Activated CD4-positive, CD25-positive, alpha-beta regulatory T cell treated with anti-CD3 and anti-CD28 coated beads, Interleukin-2, amount 50 U/mL, for 16 hours (primary cell): ENCODE results near the gene GMNC.

Experiments
- DNase-seq: peaks from one replicate; pipeline ENCODE4 v3.0.0-alpha.2; 2020; ENCODE audit warnings: low read depth, low spot score

Gene GMNC

GRCh38 chr3:190849607-190850006 lies 12.9 kb downstream of the GMNC start:
- DNase-seq = no peak

- DNase-seq = no peak
Observed at GRCh38 chr3:190848870-190849269, 13.6 kb downstream of the GMNC start.

GRCh38 chr3:190847436-190847835 lies 15.1 kb downstream of the GMNC start:
- DNase-seq = no peak

GRCh38 chr3:190840146-190840545 lies 22.3 kb downstream of the GMNC start:
- DNase-seq = no peak

- no peak for DNase-seq
Observed at GRCh38 chr3:190831225-190831624, 31.3 kb downstream of the GMNC start.

- DNase-seq = no peak
Observed at GRCh38 chr3:190830031-190830430, 32.5 kb downstream of the GMNC start.

GRCh38 chr3:190826018-190826417 lies 36.5 kb downstream of the GMNC start:
- no peak for DNase-seq

- no peak for DNase-seq
Observed at GRCh38 chr3:190825386-190826016, 37.0 kb downstream of the GMNC start.

- DNase-seq = no peak
Observed at GRCh38 chr3:190811775-190812480, 50.6 kb downstream of the GMNC start.

GRCh38 chr3:190810957-190811356 lies 51.5 kb downstream of the GMNC start:
- DNase-seq = no peak

GRCh38 chr3:190809351-190809750 lies 53.1 kb downstream of the GMNC start:
- DNase-seq = no peak

- DNase-seq = no peak
Observed at GRCh38 chr3:190807719-190808375, 54.6 kb downstream of the GMNC start.
